ENCODE results near the gene SLC15A4. TPM values are rescaled to one million over a fixed set of nuclear protein-coding genes. Genes with fewer than 3 reads are reported as not detected.

The SLC15A4 gene
- total RNA-seq, 2 experiments from 2014 or later, result 53.3 to 87.3 TPM

- ChIA-PET POLR2A (interaction anchor here (0.9 to 1.8 kb wide), 3 partner anchors 9 to 282 kb away, joined by 3 to 7 read pairs (median 7); no protein-coding TSS in a partner anchor), CTCF (ENCODE audit: unreplicated experiment) (no interaction called here)
Observed at GRCh38 chr12:128814411-128815261, 9.1 kb downstream of the SLC15A4 start.

GRCh38 chr12:128813883-128814282 is 9.9 kb downstream of the SLC15A4 start:
- Histone ChIP-seq H3K4me3 (ENCODE audit: low read depth, low read length, poor library complexity, severe bottlenecking) (no peak overlapping the region), H4K20me1 (ENCODE audit: insufficient read depth, low read length) (peaks cover 64% of the 10 kb centered on the region), H3K36me3 (ENCODE audit: insufficient read depth, low read length) (peaks cover 79% of the 10 kb centered on the region), H3K9me2 (ENCODE audit: insufficient read depth, low read length) (no peaks in the 10 kb centered on the region), H3K79me2 (ENCODE audit: insufficient read depth, low read depth, low read length) (peaks cover 100% of the 10 kb centered on the region), H3K9me3 (ENCODE audit: low read length) (no peaks in the 10 kb centered on the region), H3K4me2 (ENCODE audit: low read length) (no peak overlapping the region), H3K27ac (ENCODE audit: low read depth, low read length, poor library complexity, severe bottlenecking) (no peak overlapping the region), H2AFZ (ENCODE audit: low read length) (no peak overlapping the region), H3K4me1 (ENCODE audit: insufficient read depth, low read length, poor library complexity, severe bottlenecking) (peaks cover 59% of the 10 kb centered on the region)
- no peak for DNase-seq (ENCODE audit: low spot score)
- intact Hi-C loops (cut with micrococcal nuclease; ENCODE audit: unreplicated experiment), result no loop called here
- CTCF ChIA-PET (ENCODE audit: unreplicated experiment), result no interaction called here
- TF ChIP-seq CTCF (conservative IDR thresholded peaks at IDR 0.05; ENCODE audit: low read length) (no peak), EZH2phosphoT487 (IDR thresholded peaks at IDR 0.05; ENCODE audit: borderline replicate concordance, low read depth, low read length) (no peak)
- no TSS peak for BruUV-seq (replicated peaks)
- POLR2A ChIA-PET, result interaction anchor here (0.9 to 1.8 kb wide), 3 partner anchors 9 to 281 kb away, joined by 3 to 7 read pairs (median 7); no protein-coding TSS in a partner anchor

More at GRCh38 chr12:128814411-128815261, 9.1 kb downstream of the SLC15A4 start:
- H3K36me3 ChIP-seq (ENCODE audit: insufficient read depth, low read length), result peaks cover 79% of the 10 kb centered on the region
- H2AFZ ChIP-seq (ENCODE audit: low read length), result no peak overlapping the region
- H3K79me2 ChIP-seq (ENCODE audit: insufficient read depth, low read depth, low read length), result peaks cover 100% of the 10 kb centered on the region
- no peaks in the 10 kb centered on the region for H3K9me3 ChIP-seq (ENCODE audit: low read length)
- intact Hi-C loops (cut with micrococcal nuclease; ENCODE audit: unreplicated experiment), result no loop called here
- H3K9me2 ChIP-seq (ENCODE audit: insufficient read depth, low read length), result no peaks in the 10 kb centered on the region
- no peak for TF ChIP-seq CTCF (conservative IDR thresholded peaks at IDR 0.05; ENCODE audit: low read length)
- BruUV-seq (replicated peaks), result no TSS peak
- H3K27ac ChIP-seq (ENCODE audit: low read depth, low read length, poor library complexity, severe bottlenecking), result no peak overlapping the region
- H3K4me1 ChIP-seq (ENCODE audit: insufficient read depth, low read length, poor library complexity, severe bottlenecking), result peaks cover 67% of the 10 kb centered on the region
- peaks cover 64% of the 10 kb centered on the region for H4K20me1 ChIP-seq (ENCODE audit: insufficient read depth, low read length)
- no peak overlapping the region for H3K4me2 ChIP-seq (ENCODE audit: low read length)
- DNase-seq (ENCODE audit: low spot score), result no peak
- no peak overlapping the region for H3K4me3 ChIP-seq (ENCODE audit: low read depth, low read length, poor library complexity, severe bottlenecking)

- no peak overlapping the region for H3K27ac ChIP-seq (ENCODE audit: low read depth, low read length, poor library complexity, severe bottlenecking)
- peaks cover 79% of the 10 kb centered on the region for H3K36me3 ChIP-seq (ENCODE audit: insufficient read depth, low read length)
- H2AFZ ChIP-seq (ENCODE audit: low read length), result no peak overlapping the region
- H4K20me1 ChIP-seq (ENCODE audit: insufficient read depth, low read length), result peaks cover 59% of the 10 kb centered on the region
- H3K9me3 ChIP-seq (ENCODE audit: low read length), result no peaks in the 10 kb centered on the region
- BruUV-seq (replicated peaks), result no TSS peak
- TF ChIP-seq EZH2phosphoT487 (IDR thresholded peaks at IDR 0.05; ENCODE audit: borderline replicate concordance, low read depth, low read length) (no peak), CTCF (conservative IDR thresholded peaks at IDR 0.05; ENCODE audit: low read length) (no peak)
- H3K4me2 ChIP-seq (ENCODE audit: low read length), result no peak overlapping the region
- peaks cover 54% of the 10 kb centered on the region for H3K4me1 ChIP-seq (ENCODE audit: insufficient read depth, low read length, poor library complexity, severe bottlenecking)
- POLR2A ChIA-PET, result interaction anchor here (1.5 to 1.8 kb wide), 2 partner anchors 8 to 17 kb away, joined by 7 read pairs; no protein-coding TSS in a partner anchor
- intact Hi-C loops (cut with micrococcal nuclease; ENCODE audit: unreplicated experiment), result no loop called here
- no peaks in the 10 kb centered on the region for H3K9me2 ChIP-seq (ENCODE audit: insufficient read depth, low read length)
- H3K4me3 ChIP-seq (ENCODE audit: low read depth, low read length, poor library complexity, severe bottlenecking), result no peak overlapping the region
- H3K79me2 ChIP-seq (ENCODE audit: insufficient read depth, low read depth, low read length), result peaks cover 99% of the 10 kb centered on the region
- no peak for DNase-seq (ENCODE audit: low spot score)
- CTCF ChIA-PET (ENCODE audit: unreplicated experiment), result no interaction called here
Observed at GRCh38 chr12:128813392-128813791, 10.4 kb downstream of the SLC15A4 start.
